ENCODE results near the gene VWA1. TPM values are rescaled to one million over a fixed set of nuclear protein-coding genes. Genes with fewer than 3 reads are reported as not detected.

VWA1 gene
- polyA plus RNA-seq, 1 donor (not counting 4 experiments of a cell fraction or from before 2014, with no cell fraction given), result 6.5 TPM

GRCh38 chr1:1461721-1462317, 26.3 kb downstream of the VWA1 start:
- Histone ChIP-seq H3K27ac (ENCODE audit: control insufficient read depth, insufficient read depth, low read length) (no peak overlapping the region), H3K9me1 (ENCODE audit: control insufficient read depth, extremely low read depth, insufficient read depth, low read length) (no peaks in the 10 kb centered on the region), H3K36me3 (ENCODE audit: control insufficient read depth in 2 of 2, extremely low read depth in 1 of 2, insufficient read depth in 2 of 2, low read length in 2 of 2) (no peaks in the 10 kb centered on the region), H3K27me3 (ENCODE audit: control insufficient read depth, extremely low read depth, insufficient read depth, low read length) (no peaks in the 10 kb centered on the region), H3K9me3 (ENCODE audit: control insufficient read depth, low read depth, low read length) (no peaks in the 10 kb centered on the region), H3K4me2 (ENCODE audit: control insufficient read depth, extremely low read depth, insufficient read depth, low read depth, low read length) (peak overlapping the region; percentile 45), H3K4me3 (ENCODE audit: control insufficient read depth in 2 of 3, extremely low read depth in 1 of 3, insufficient read depth in 2 of 3, low read depth in 1 of 3, low read length in 3 of 3) (no peak overlapping the region), H3K79me2 (ENCODE audit: control insufficient read depth, insufficient read depth, low read length) (no peaks in the 10 kb centered on the region), H3K4me1 (ENCODE audit: control insufficient read depth, extremely low read depth, insufficient read depth, low read length) (peaks cover 12% of the 10 kb centered on the region), H3K9ac (ENCODE audit: control insufficient read depth, extremely low read depth, insufficient read depth, low read length) (no peak overlapping the region), H4K20me1 (ENCODE audit: control insufficient read depth, extremely low read depth, insufficient read depth, low read length) (no peaks in the 10 kb centered on the region), H2AFZ (ENCODE audit: control insufficient read depth, low read length) (peak overlapping the region; percentile 47)
- DNase-seq (ENCODE audit: low read depth, low spot score), result no peak
- no peak for FAIRE-seq
- dilution Hi-C loops (cut with MboI; ENCODE audit: extremely low pct_ligation_motif_present, low sequenced_read_pairs), result no loop called here
- TF ChIP-seq EZH2 (IDR thresholded peaks at IDR 0.05; ENCODE audit: low read length), result no peak
- TF ChIP-seq, protein P1, sequence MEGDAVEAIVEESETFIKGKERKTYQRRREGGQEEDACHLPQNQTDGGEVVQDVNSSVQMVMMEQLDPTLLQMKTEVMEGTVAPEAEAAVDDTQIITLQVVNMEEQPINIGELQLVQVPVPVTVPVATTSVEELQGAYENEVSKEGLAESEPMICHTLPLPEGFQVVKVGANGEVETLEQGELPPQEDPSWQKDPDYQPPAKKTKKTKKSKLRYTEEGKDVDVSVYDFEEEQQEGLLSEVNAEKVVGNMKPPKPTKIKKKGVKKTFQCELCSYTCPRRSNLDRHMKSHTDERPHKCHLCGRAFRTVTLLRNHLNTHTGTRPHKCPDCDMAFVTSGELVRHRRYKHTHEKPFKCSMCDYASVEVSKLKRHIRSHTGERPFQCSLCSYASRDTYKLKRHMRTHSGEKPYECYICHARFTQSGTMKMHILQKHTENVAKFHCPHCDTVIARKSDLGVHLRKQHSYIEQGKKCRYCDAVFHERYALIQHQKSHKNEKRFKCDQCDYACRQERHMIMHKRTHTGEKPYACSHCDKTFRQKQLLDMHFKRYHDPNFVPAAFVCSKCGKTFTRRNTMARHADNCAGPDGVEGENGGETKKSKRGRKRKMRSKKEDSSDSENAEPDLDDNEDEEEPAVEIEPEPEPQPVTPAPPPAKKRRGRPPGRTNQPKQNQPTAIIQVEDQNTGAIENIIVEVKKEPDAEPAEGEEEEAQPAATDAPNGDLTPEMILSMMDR (optimal IDR thresholded peaks at IDR 0.05 in 1 of 3, IDR thresholded peaks at IDR 0.05 in 1 of 3, conservative IDR thresholded peaks at IDR 0.05 in 1 of 3; ENCODE audit: extremely low read depth in 1 of 3, insufficient read depth in 2 of 3, low read length in 3 of 3), result no peak

GRCh38 chr1:1462318-1462966, 27.0 kb downstream of the VWA1 start:
- peaks cover 12% of the 10 kb centered on the region for H3K4me1 ChIP-seq (ENCODE audit: control insufficient read depth, extremely low read depth, insufficient read depth, low read length)
- H2AFZ ChIP-seq (ENCODE audit: control insufficient read depth, low read length), result peak overlapping the region; percentile 47
- H3K27me3 ChIP-seq (ENCODE audit: control insufficient read depth, extremely low read depth, insufficient read depth, low read length), result no peaks in the 10 kb centered on the region
- FAIRE-seq (no peak), DNase-seq (ENCODE audit: low read depth, low spot score) (peak; percentile 7)
- H3K27ac ChIP-seq (ENCODE audit: control insufficient read depth, insufficient read depth, low read length), result no peak overlapping the region
- H3K36me3 ChIP-seq (ENCODE audit: control insufficient read depth in 2 of 2, extremely low read depth in 1 of 2, insufficient read depth in 2 of 2, low read length in 2 of 2), result no peaks in the 10 kb centered on the region
- H3K4me2 ChIP-seq (ENCODE audit: control insufficient read depth, extremely low read depth, insufficient read depth, low read depth, low read length), result peak overlapping the region; percentile 45
- no peaks in the 10 kb centered on the region for H3K9me1 ChIP-seq (ENCODE audit: control insufficient read depth, extremely low read depth, insufficient read depth, low read length)
- no peak overlapping the region for H3K9ac ChIP-seq (ENCODE audit: control insufficient read depth, extremely low read depth, insufficient read depth, low read length)
- no peaks in the 10 kb centered on the region for H4K20me1 ChIP-seq (ENCODE audit: control insufficient read depth, extremely low read depth, insufficient read depth, low read length)
- no peaks in the 10 kb centered on the region for H3K79me2 ChIP-seq (ENCODE audit: control insufficient read depth, insufficient read depth, low read length)
- H3K9me3 ChIP-seq (ENCODE audit: control insufficient read depth, low read depth, low read length), result no peaks in the 10 kb centered on the region
- dilution Hi-C loops (cut with MboI; ENCODE audit: extremely low pct_ligation_motif_present, low sequenced_read_pairs), result no loop called here
- H3K4me3 ChIP-seq (ENCODE audit: control insufficient read depth in 2 of 3, extremely low read depth in 1 of 3, insufficient read depth in 2 of 3, low read depth in 1 of 3, low read length in 3 of 3), result no peak overlapping the region
- TF ChIP-seq, protein P1 (optimal IDR thresholded peaks at IDR 0.05 in 1 of 3, IDR thresholded peaks at IDR 0.05 in 1 of 3, conservative IDR thresholded peaks at IDR 0.05 in 1 of 3; ENCODE audit: extremely low read depth in 1 of 3, insufficient read depth in 2 of 3, low read length in 3 of 3), result no peak
- no peak for TF ChIP-seq EZH2 (IDR thresholded peaks at IDR 0.05; ENCODE audit: low read length)
